H7 (cell line): Measurements from ENCODE around the gene CHAT. TPM values are rescaled to one million over a fixed set of nuclear protein-coding genes. Genes with fewer than 3 reads are reported as not detected.
"Not testable (repeated sequence)": the region's sequence is repeated elsewhere in the genome, so short reads cannot be mapped to it uniquely, and the experiment has no call there.

Source experiments
- DNase-seq: peaks from one replicate; pipeline ENCODE4 v3.0.0; 2012
- H3K27me3 ChIP-seq: 2 replicates; pipeline ENCODE4 v1.6.0; 2011; ENCODE audit warnings: mild to moderate bottlenecking, low read length; ENCODE audit not compliant: control insufficient read depth, insufficient read depth
- H3K36me3 ChIP-seq: replicated peaks from 2 replicates; pipeline ENCODE4 v1.5.1; 2011; ENCODE audit warnings: low read length; ENCODE audit not compliant: control insufficient read depth, insufficient read depth
- H3K4me3 ChIP-seq: 2 replicates; pipeline ENCODE4 v1.5.1; 2011; ENCODE audit warnings: low read depth, mild to moderate bottlenecking, control low read depth, low read length, moderate library complexity; ENCODE audit not compliant: insufficient read depth
- total RNA-seq: library from RNA; depleted of rRNA; stranded (reverse); fragments of >200 nt; shearing (Covaris generic); gene quantifications from 2 replicates; pipeline ENCODE4 v1.2.3, GENCODE V29; 2014

Gene CHAT
- total RNA-seq, 1 experiment from 2014 or later = not detected

DNA sequence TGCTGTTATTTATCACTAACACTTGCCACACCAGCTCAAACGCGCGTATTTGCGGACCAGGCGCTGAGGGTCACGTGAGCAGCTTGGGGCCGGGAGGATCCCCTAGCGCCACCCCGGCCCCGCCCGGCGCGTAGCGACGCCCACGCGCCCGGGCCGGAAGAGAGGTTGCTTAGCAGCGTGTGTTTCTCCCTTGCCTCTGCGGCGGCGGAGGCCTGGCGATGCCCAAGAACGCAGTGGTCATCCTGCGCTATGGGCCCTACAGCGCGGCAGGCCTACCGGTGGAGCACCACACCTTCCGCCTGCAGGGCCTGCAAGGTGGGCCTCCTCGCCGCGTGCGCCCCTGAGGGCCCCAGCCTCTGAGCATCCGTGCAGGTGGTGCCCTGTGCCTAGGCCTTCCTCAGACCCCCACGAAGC lies 65.7 kb downstream of the CHAT start, which contains the start of gene C10orf53:
Gene C10orf53, plus strand, starts transcription at position 172 of the 414 bp plus-strand sequence. Its CDS starts 47 bp downstream, at position 219.
- Histone ChIP-seq H3K27me3 (peaks cover 35% of the 10 kb centered on the region), H3K4me3 (peak within 1 kb of the TSS; percentile 43), H3K36me3 (no peaks in the 10 kb centered on the region)
- DNase-seq = peak; percentile 93

GRCh38 chr10:49682449-49682848 lies 68.6 kb downstream of the CHAT start:
- peaks cover 40% of the 10 kb centered on the region for H3K27me3 ChIP-seq
- H3K36me3 ChIP-seq, H3K4me3 ChIP-seq, DNase-seq: not testable (repeated sequence)

DNA sequence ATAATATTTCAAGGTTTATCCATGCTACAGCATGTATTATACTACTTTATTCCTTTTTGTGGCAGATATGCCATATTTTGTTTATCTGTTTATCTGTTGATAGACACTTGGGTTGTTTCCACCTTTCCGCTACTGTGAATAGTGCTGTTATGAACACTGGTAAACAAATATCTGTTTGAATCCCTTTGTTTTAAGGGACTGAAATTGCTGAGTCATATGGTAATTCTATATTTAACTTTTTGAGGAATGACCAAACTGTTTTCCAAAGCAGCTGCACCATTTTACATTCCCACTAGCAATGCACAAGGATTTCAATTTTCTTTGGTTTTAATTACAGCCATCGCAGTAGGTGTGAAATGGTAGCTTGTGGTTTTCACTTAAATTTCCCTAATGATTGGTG lies 69.0 kb downstream of the CHAT start:
- Histone ChIP-seq H3K4me3 (no peak overlapping the region), H3K27me3 (peaks cover 44% of the 10 kb centered on the region), H3K36me3 (no peaks in the 10 kb centered on the region)
- no peak for DNase-seq

GRCh38 chr10:49686651-49687050 lies 72.8 kb downstream of the CHAT start:
- H3K27me3 ChIP-seq = peaks cover 42% of the 10 kb centered on the region
- no peak overlapping the region for H3K4me3 ChIP-seq
- no peak for DNase-seq
- H3K36me3 ChIP-seq = no peaks in the 10 kb centered on the region

GRCh38 chr10:49688261-49688846 lies 74.5 kb downstream of the CHAT start:
- no peaks in the 10 kb centered on the region for H3K36me3 ChIP-seq
- H3K4me3 ChIP-seq = no peak overlapping the region
- peaks cover 59% of the 10 kb centered on the region for H3K27me3 ChIP-seq
- no peak for DNase-seq

GRCh38 chr10:49688920-49689319 lies 75.1 kb downstream of the CHAT start:
- Histone ChIP-seq H3K4me3 (no peak overlapping the region), H3K36me3 (no peaks in the 10 kb centered on the region), H3K27me3 (peaks cover 64% of the 10 kb centered on the region)
- no peak for DNase-seq

DNA sequence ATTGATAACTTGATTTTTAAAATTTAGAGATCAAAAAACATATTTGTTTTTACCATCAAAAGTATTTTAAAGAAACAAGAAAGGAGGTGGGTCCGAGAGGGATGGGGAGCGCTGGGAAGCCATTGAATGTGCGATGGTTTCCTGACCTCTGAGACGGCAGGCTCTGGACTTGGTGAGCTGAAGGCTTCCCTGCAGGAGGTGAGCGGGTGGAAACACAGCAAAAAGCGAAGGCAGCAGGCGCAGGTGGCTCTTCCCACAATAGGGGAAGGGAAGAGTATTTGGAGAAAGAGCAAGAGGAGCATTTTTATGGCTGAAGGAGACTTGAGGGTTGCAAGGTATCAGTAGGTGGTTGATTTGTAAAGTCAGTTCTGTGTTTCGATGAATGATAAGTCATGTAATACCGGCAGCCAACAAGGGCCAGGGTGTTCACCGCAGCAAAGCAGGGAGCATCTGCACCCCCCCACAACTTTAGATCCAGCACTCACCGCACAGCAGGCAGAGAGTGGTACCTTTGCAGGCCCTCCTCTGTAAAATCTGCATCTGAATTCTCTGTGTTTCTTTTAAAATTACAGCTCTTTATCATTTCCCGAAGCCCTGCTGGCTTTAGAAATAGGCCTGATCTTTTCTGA lies 76.2 kb downstream of the CHAT start:
- H3K36me3 ChIP-seq = no peaks in the 10 kb centered on the region
- DNase-seq = peak; percentile 63
- H3K27me3 ChIP-seq = peaks cover 69% of the 10 kb centered on the region
- no peak overlapping the region for H3K4me3 ChIP-seq

GRCh38 chr10:49690698-49691356 lies 77.0 kb downstream of the CHAT start:
- Histone ChIP-seq H3K27me3 (peaks cover 69% of the 10 kb centered on the region), H3K4me3 (no peak overlapping the region)

GRCh38 chr10:49691588-49691987 lies 77.8 kb downstream of the CHAT start:
- Histone ChIP-seq H3K4me3 (no peak overlapping the region), H3K36me3 (no peaks in the 10 kb centered on the region), H3K27me3 (peaks cover 69% of the 10 kb centered on the region)
- no peak for DNase-seq

More at GRCh38 chr10:49690698-49691356, 77.0 kb downstream of the CHAT start:
- no peaks in the 10 kb centered on the region for H3K36me3 ChIP-seq
- no peak for DNase-seq

GRCh38 chr10:49694466-49694865 lies 80.6 kb downstream of the CHAT start:
- H3K36me3 ChIP-seq = no peaks in the 10 kb centered on the region
- peaks cover 41% of the 10 kb centered on the region for H3K27me3 ChIP-seq
- no peak overlapping the region for H3K4me3 ChIP-seq
- no peak for DNase-seq

GRCh38 chr10:49696311-49696710 lies 82.5 kb downstream of the CHAT start:
- no peaks in the 10 kb centered on the region for H3K36me3 ChIP-seq
- peaks cover 31% of the 10 kb centered on the region for H3K27me3 ChIP-seq
- no peak for DNase-seq
- no peak overlapping the region for H3K4me3 ChIP-seq

GRCh38 chr10:49698679-49699078 lies 84.8 kb downstream of the CHAT start:
- Histone ChIP-seq H3K36me3 (no peaks in the 10 kb centered on the region), H3K4me3 (no peak overlapping the region), H3K27me3 (peaks cover 7% of the 10 kb centered on the region)
- DNase-seq = no peak

GRCh38 chr10:49700211-49700610 lies 86.4 kb downstream of the CHAT start:
- Histone ChIP-seq H3K36me3 (no peaks in the 10 kb centered on the region), H3K4me3 (no peak overlapping the region), H3K27me3 (no peaks in the 10 kb centered on the region; the same call in 1 of the 2 replicates)
- no peak for DNase-seq

GRCh38 chr10:49700997-49701396 lies 87.2 kb downstream of the CHAT start:
- Histone ChIP-seq H3K27me3 (no peaks in the 10 kb centered on the region), H3K36me3 (no peaks in the 10 kb centered on the region), H3K4me3 (no peak overlapping the region)
- peak; percentile 67 for DNase-seq

DNA sequence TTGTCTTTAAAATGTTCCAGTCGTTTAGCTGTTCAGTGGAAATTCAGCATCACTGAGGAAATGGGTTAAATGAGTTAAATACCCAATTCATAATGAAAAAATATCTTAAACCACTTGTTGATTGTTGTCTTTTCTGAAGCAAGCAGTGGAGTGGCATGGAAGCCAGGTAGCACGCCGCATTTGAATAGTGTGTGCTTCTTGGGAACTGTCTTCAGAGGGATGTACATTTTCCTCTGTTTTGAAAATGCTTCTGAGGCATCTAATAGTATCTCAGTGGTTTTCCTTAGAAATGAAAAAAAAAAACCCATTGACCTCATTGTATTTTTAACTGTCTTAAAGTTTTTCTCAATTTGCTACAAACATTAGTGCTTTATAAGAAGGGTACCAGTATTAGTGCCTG lies 93.7 kb downstream of the CHAT start:
- no peaks in the 10 kb centered on the region for H3K27me3 ChIP-seq
- no peak for DNase-seq
- no peak overlapping the region for H3K4me3 ChIP-seq

More for the DNA sequence above, 93.7 kb downstream of the CHAT start:
- no peaks in the 10 kb centered on the region for H3K36me3 ChIP-seq
